ENCODE measurements around the gene RNF157. TPM values are rescaled to one million over a fixed set of nuclear protein-coding genes. Genes with fewer than 3 reads are reported as not detected.

The RNF157 gene
- total and polyA plus RNA-seq, 2 of the 13 experiments (the other 11 are each of a cell fraction or from before 2014, with no cell fraction given) = 0.44 to 1.5 TPM

DNA sequence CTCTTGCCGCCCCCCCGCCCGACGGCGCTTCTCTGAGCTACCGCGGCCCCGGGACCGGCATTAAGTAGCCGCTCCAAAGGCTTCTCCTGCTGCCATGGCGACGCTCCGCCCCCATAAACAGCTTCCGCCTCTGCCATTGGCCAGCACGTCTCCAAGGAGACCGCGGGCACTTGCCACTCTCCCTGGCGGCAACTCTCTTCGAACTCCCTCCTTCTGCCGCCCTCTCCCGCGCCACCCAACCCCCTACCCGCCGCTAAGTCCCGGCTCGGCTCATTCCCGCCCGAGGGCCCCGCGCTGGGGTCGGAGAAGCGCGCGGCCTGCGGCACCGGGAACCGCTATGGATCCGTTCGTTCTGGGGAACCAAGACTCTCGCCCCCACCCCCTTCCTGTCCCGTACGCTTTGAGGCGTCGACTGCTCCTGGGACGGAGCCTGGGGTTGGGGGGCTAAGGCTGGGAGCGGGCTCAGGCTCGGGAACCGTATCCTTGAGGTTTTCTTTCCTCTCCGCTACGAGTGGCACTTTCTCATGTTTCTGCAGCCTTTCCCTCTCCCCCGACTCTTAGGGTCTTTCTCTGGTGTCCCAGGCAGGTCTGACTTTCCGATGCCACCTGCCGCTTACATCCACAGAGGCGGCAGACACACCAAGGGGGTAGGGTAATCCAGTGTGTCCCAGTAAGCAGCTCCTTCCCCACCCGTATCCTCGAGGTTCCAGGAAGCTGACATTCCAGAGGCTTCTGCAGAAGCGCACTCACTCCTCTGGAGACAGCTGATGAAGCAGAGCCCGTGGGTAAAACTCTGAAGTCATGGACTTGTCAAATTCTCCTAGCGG, 98.9 kb downstream of the RNF157 start, which contains the start of gene FOXJ1 (continued):
- TF ChIP-seq, protein P1, sequence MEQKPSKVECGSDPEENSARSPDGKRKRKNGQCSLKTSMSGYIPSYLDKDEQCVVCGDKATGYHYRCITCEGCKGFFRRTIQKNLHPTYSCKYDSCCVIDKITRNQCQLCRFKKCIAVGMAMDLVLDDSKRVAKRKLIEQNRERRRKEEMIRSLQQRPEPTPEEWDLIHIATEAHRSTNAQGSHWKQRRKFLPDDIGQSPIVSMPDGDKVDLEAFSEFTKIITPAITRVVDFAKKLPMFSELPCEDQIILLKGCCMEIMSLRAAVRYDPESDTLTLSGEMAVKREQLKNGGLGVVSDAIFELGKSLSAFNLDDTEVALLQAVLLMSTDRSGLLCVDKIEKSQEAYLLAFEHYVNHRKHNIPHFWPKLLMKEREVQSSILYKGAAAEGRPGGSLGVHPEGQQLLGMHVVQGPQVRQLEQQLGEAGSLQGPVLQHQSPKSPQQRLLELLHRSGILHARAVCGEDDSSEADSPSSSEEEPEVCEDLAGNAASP (CRISPR knock-in tag; IDR thresholded peaks at IDR 0.05; ENCODE audit: borderline replicate concordance) = peak; percentile 52; the same call in 1 of the 2 replicates
- TF ChIP-seq, protein P2, sequence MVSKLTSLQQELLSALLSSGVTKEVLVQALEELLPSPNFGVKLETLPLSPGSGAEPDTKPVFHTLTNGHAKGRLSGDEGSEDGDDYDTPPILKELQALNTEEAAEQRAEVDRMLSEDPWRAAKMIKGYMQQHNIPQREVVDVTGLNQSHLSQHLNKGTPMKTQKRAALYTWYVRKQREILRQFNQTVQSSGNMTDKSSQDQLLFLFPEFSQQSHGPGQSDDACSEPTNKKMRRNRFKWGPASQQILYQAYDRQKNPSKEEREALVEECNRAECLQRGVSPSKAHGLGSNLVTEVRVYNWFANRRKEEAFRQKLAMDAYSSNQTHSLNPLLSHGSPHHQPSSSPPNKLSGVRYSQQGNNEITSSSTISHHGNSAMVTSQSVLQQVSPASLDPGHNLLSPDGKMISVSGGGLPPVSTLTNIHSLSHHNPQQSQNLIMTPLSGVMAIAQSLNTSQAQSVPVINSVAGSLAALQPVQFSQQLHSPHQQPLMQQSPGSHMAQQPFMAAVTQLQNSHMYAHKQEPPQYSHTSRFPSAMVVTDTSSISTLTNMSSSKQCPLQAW (CRISPR knock-in tag; IDR thresholded peaks at IDR 0.05) = peak; percentile 77
- TF ChIP-seq ZNF674 (CRISPR knock-in tag; IDR thresholded peaks at IDR 0.05; ENCODE audit: low read depth) = no peak
- TF ChIP-seq MTF1 (CRISPR knock-in tag; IDR thresholded peaks at IDR 0.05) = no peak
- 0 out of 2 replicates have a peak, but pooled peaks have one; percentile 56 for TF ChIP-seq ARNT2 (CRISPR knock-in tag; IDR thresholded peaks at IDR 0.05; ENCODE audit: low read depth)
- TF ChIP-seq NFYB (CRISPR knock-in tag; IDR thresholded peaks at IDR 0.05) = peak; percentile 91
- TF ChIP-seq, protein P3, sequence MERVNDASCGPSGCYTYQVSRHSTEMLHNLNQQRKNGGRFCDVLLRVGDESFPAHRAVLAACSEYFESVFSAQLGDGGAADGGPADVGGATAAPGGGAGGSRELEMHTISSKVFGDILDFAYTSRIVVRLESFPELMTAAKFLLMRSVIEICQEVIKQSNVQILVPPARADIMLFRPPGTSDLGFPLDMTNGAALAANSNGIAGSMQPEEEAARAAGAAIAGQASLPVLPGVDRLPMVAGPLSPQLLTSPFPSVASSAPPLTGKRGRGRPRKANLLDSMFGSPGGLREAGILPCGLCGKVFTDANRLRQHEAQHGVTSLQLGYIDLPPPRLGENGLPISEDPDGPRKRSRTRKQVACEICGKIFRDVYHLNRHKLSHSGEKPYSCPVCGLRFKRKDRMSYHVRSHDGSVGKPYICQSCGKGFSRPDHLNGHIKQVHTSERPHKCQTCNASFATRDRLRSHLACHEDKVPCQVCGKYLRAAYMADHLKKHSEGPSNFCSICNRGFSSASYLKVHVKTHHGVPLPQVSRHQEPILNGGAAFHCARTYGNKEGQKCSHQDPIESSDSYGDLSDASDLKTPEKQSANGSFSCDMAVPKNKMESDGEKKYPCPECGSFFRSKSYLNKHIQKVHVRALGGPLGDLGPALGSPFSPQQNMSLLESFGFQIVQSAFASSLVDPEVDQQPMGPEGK (CRISPR knock-in tag; IDR thresholded peaks at IDR 0.05) = peak; percentile 63
- peak; percentile 24 for TF ChIP-seq TEAD3 (CRISPR knock-in tag; optimal IDR thresholded peaks at IDR 0.05; ENCODE audit: borderline replicate concordance)
- TF ChIP-seq, protein P4, sequence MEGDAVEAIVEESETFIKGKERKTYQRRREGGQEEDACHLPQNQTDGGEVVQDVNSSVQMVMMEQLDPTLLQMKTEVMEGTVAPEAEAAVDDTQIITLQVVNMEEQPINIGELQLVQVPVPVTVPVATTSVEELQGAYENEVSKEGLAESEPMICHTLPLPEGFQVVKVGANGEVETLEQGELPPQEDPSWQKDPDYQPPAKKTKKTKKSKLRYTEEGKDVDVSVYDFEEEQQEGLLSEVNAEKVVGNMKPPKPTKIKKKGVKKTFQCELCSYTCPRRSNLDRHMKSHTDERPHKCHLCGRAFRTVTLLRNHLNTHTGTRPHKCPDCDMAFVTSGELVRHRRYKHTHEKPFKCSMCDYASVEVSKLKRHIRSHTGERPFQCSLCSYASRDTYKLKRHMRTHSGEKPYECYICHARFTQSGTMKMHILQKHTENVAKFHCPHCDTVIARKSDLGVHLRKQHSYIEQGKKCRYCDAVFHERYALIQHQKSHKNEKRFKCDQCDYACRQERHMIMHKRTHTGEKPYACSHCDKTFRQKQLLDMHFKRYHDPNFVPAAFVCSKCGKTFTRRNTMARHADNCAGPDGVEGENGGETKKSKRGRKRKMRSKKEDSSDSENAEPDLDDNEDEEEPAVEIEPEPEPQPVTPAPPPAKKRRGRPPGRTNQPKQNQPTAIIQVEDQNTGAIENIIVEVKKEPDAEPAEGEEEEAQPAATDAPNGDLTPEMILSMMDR (CRISPR knock-in tag; IDR thresholded peaks at IDR 0.05) = 0 out of 2 replicates have a peak, but pooled peaks have one; percentile 28
- TF ChIP-seq, protein P5, sequence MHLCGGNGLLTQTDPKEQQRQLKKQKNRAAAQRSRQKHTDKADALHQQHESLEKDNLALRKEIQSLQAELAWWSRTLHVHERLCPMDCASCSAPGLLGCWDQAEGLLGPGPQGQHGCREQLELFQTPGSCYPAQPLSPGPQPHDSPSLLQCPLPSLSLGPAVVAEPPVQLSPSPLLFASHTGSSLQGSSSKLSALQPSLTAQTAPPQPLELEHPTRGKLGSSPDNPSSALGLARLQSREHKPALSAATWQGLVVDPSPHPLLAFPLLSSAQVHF (CRISPR knock-in tag; IDR thresholded peaks at IDR 0.05) = no peak
- TF ChIP-seq RELA (CRISPR knock-in tag; IDR thresholded peaks at IDR 0.05) = no peak
- TF ChIP-seq, protein P6, sequence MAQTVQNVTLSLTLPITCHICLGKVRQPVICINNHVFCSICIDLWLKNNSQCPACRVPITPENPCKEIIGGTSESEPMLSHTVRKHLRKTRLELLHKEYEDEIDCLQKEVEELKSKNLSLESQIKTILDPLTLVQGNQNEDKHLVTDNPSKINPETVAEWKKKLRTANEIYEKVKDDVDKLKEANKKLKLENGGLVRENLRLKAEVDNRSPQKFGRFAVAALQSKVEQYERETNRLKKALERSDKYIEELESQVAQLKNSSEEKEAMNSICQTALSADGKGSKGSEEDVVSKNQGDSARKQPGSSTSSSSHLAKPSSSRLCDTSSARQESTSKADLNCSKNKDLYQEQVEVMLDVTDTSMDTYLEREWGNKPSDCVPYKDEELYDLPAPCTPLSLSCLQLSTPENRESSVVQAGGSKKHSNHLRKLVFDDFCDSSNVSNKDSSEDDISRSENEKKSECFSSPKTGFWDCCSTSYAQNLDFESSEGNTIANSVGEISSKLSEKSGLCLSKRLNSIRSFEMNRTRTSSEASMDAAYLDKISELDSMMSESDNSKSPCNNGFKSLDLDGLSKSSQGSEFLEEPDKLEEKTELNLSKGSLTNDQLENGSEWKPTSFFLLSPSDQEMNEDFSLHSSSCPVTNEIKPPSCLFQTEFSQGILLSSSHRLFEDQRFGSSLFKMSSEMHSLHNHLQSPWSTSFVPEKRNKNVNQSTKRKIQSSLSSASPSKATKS (CRISPR knock-in tag; IDR thresholded peaks at IDR 0.05) = 0 out of 2 replicates have a peak, but pooled peaks have one; percentile 33
- TF ChIP-seq ZNF83 (CRISPR knock-in tag; IDR thresholded peaks at IDR 0.05; ENCODE audit: borderline replicate concordance) = no peak
- TF ChIP-seq, protein P7, sequence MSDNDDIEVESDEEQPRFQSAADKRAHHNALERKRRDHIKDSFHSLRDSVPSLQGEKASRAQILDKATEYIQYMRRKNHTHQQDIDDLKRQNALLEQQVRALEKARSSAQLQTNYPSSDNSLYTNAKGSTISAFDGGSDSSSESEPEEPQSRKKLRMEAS (IDR thresholded peaks at IDR 0.05) = peak; percentile 79
- 0 out of 2 replicates have a peak, but pooled peaks have one; percentile 64 for TF ChIP-seq EEA1 (CRISPR knock-in tag; IDR thresholded peaks at IDR 0.05; ENCODE audit: borderline replicate concordance)
- TF ChIP-seq RFX1 (IDR thresholded peaks at IDR 0.05) = peak; percentile 99
